ENCODE measurements around the gene PODXL2.

The PODXL2 gene

GRCh38 chr3:127655641-127656040, 26.7 kb downstream of the PODXL2 start:
- DNase-seq (ENCODE audit: low spot score) = no peak

GRCh38 chr3:127656906-127657305, 27.9 kb downstream of the PODXL2 start:
- no peak for DNase-seq (ENCODE audit: low spot score)

GRCh38 chr3:127658234-127658633, 29.2 kb downstream of the PODXL2 start:
- no peak for DNase-seq (ENCODE audit: low spot score)

DNA sequence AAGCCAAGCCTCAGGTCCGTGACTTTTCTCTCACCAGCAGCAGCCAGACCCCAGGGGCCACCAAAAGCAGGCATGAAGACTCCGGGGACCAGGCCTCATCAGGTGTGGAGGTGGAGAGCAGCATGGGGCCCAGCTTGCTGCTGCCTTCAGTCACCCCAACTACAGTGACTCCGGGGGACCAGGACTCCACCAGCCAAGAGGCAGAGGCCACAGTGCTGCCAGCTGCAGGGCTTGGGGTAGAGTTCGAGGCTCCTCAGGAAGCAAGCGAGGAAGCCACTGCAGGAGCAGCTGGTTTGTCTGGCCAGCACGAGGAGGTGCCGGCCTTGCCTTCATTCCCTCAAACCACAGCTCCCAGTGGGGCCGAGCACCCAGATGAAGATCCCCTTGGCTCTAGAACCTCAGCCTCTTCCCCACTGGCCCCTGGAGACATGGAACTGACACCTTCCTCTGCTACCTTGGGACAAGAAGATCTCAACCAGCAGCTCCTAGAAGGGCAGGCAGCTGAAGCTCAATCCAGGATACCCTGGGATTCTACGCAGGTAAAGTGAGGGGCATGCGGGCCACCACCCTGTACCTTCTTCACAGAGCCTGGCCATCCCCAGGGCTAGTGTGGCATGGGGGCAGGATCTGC, 31.8 kb downstream of the PODXL2 start:
- DNase-seq (ENCODE audit: low spot score) = no peak

DNA sequence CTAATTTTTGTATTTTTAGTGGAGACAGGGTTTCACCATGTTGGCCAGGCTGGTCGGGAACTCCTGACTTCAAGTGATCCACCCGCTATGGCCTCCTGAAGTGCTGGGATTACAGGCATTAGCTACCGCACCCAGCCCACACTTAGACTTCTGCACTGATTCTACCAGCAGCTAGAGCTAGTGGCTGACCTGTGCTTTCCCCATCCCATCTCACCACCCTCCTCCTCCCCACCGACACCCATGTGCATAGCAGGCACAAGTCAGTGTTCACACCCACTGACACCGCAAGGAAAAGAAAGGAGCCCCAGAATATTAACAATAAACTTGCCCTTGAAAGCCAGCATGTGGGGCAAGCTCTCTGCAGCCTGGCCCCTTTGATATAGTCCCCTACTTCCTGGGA, 32.6 kb downstream of the PODXL2 start:
- no peak for DNase-seq (ENCODE audit: low spot score)

GRCh38 chr3:127662001-127662469, 33.0 kb downstream of the PODXL2 start:
- no peak for DNase-seq (ENCODE audit: low spot score)

DNA sequence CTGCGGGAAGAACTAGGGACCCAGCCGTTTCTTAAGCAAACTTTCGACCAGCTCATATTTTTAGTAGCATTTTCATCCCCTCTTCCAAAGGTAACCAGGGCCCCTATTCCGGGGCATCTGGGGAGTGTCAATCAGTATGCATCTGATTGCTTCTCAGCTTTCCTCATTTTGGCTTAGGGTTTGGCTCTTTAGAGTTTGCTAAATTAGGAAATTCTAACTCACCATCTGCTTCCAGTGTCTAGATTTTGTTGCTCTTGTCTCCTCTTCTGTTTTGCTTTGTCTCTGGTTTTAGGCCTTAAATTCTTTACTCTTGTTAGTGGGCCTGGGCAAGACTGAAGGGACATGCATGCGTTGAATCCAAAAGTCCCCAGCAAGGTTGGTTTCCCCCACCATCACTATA, 34.2 kb downstream of the PODXL2 start:
- no peak for DNase-seq (ENCODE audit: low spot score)

GRCh38 chr3:127665165-127665564, 36.2 kb downstream of the PODXL2 start:
- no peak for DNase-seq (ENCODE audit: low spot score)

- no peak for DNase-seq (ENCODE audit: low spot score)
These were observed 36.6 kb downstream of the PODXL2 start for GRCh38 chr3:127665586-127665985.

DNA sequence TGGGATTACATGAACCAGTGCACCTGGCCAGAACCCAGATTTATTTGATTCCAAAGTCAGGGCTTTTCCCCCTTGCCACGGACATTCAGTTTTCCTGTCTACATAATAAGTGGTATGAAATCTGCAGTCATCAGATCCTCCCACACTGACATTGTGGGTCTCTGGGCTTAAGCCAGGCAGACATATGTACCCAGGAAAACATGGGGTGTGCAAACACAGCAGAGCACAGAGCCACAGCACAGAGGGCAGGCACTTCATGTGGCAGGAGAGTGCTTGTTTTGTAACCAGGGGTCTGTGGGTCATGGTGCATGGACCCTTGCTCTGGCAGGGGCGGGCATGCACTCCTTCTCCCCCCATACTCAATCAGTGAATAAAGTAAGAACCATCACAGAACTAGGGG, 37.7 kb downstream of the PODXL2 start:
- no peak for DNase-seq (ENCODE audit: low spot score)

DNA sequence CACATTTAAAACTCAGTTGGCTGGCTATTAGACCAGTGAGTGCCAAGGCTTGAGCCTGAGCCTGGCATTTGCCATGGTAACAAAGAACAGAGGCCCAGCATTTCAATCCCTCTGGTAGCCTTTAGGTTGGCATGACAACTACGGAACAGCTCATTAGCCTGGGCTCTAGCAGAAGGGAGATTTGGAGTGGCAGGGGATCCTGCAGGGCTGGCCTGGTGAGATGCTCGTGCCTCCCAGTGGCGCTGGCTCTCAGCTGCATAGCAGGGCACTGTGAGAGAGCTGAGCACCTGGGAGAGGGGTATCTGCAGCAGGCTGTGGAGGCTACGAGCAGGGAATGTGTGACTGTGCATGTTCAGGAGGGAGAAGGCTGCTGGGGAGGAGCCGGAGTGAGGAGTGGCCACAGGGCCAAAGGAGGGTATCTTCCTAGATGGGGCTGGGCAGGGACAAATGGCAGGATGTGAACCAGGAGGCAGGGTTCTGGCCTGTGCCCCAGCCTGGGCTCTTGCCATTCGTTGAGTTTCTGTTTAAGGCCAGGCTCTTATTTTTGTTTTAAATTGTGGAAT, 38.2 kb downstream of the PODXL2 start:
- peak; percentile 37 for DNase-seq (ENCODE audit: low spot score)

DNA sequence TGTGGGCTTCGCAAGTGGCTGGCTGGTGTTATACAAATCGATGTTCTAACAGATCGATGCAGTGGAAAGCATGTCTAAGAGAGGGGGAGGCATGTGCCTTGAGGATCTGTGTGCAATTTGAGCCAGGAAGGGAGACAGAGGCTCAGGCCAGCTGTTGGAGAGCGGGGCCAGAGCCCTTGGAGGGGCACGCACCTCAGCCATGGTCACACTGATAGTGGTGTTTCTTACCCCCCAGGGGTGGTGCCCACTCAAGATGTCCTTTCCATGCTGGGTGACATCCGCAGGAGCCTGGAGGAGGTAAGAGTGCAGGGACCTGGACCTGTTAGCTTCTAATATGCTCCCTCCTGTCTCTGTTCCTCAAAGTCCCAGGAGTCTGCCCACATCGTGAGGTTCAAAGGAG, 39.9 kb downstream of the PODXL2 start:
- no peak for DNase-seq (ENCODE audit: low spot score)

DNA sequence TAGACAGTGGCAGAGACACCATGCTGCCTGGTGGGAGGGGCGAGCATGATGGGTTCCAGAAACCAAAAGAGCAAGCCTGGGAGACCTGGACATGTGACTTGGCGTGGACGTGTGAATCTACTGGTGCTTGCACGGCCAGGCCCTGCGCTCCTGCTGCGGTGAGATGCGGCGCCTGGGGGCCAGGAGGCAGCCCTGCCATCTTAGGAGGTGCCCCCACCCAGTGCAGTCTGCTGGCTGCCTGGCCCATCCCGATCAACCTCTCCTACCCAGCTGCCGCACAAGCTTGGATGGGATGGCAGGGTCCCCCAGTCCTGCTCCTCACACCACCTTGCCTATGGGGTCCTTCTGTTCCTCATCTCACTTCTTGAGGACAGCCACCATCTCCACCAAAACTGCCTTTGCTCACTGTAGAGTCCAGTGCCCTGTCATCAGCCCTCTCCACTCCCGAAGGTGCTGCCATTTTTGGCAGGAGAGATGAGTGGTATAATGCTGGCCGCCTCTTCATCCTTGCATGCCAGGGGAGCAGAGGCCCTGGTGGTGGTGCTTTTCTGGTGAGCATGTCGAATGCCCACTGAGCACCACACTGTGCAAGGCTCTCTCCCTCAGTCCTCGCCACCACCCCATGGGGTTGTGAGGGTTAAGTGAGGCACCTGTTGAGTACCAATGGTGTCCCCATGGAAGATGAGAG, 40.7 kb downstream of the PODXL2 start:
- DNase-seq (ENCODE audit: low spot score) = no peak

- DNase-seq (ENCODE audit: low spot score) = no peak
These were observed 41.2 kb downstream of the PODXL2 start for GRCh38 chr3:127670229-127670559.

DNA sequence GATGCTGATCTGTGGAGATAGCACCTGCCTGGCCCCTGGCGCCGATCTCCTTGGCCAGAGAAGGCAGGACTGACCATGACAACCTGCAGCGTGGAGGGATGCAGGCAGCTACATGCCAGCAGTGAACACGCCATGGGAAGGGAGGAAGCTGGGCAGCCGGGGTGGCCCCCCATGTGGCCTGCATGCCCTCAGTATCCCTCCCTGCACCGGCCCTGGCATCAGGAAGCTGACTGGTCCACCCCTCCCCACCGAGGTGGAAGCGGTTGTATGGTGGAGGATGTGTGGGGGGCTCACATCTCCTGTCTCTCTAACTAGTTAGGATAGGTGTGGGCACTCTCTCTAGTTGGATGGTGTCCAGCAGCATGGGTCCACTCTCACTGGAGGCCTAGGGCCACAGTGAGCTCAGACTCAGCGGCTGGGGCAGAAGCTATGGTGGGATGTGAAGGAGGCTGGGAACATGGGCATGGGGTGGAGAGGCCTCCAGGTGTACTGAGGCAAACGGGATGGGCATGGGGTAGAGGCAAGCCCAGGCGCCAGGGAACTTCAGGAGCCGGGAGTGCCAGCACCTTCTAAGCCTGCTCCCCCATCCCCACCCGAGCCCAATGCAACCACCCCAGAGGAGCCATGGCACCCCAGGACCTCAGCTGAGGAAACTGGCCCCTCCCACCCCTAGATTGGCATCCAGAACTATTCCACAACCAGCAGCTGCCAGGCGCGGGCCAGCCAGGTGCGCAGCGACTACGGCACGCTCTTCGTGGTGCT, 42.0 kb downstream of the PODXL2 start:
- DNase-seq (ENCODE audit: low spot score) = peak; percentile 44

DNA sequence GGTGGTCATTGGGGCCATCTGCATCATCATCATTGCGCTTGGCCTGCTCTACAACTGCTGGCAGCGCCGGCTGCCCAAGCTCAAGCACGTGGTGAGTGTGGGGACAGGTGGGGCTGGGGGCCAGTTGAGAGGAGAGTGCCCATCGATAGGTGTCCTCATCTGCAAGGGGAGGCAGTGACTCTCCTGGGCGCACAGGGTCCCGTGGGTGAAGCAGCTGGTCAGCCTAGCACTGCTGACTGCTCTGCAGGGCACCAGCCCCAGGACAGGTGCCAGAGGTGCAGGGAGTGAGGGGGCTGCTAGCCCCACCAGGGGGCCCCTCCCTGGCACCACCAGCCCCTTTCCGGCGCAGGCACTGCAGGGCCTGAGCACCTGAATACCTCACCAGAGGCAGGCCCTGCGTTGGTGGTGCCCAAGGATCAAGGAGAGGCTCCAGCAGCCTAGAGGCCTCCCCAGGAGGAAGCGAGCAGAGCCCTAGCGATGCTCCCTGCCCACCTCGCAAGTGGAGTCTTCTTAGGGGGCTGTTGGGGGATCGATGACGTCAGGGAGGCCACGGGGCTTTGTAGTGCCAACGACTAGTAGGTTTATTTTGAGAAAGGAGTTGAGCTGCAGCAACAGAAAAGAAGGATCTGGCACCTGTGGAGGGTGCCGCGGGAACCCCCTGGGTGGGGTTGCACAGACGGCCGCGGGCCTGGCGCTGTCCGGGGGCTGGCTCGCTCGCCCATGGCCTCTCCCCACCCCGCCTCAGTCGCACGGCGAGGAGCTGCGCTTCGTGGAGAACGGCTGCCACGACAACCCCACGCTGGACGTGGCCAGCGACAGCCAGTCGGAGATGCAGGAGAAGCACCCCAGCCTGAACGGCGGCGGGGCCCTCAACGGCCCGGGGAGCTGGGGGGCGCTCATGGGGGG, 42.8 kb downstream of the PODXL2 start:
- peak; percentile 47 for DNase-seq (ENCODE audit: low spot score)

DNA sequence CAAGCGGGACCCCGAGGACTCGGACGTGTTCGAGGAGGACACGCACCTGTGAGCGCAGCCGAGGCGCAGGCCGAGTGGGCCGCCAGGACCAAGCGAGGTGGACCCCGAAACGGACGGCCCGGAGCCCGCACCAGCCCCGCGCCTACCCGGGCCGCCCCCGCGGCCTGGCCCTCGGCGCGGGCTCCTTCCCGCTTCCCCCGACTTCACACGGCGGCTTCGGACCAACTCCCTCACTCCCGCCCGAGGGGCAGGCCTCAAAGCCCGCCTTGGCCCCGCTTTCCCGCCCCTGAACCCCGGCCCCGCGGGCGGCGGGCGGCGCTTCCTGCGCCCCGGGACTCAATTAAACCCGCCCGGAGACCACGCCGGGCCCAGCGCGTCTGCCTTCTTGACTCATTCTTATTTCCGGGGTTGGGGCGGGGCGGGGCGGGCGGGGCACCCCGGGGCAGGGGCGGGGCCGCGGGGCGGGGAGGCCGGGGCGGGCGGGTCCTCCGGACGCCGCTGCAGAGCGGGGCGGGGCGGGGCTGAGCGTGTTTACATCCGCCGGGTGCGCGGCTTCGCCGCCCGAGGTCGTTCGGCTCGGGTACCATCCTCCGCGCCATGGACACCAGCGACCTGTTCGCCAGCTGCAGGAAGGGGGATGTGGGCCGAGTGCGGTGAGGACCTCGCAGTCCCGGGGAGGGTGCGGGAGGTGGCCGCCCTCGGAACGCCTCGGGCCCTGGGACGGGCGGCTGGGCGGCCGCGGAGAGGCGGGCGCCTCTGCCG, 43.6 kb downstream of the PODXL2 start, which contains the start of gene ABTB1:
Gene ABTB1, plus strand, starts transcription at position 524 of the 762 bp plus-strand sequence. Its CDS starts 74 bp downstream, at position 598.
- peak; percentile 88 for DNase-seq (ENCODE audit: low spot score)

DNA sequence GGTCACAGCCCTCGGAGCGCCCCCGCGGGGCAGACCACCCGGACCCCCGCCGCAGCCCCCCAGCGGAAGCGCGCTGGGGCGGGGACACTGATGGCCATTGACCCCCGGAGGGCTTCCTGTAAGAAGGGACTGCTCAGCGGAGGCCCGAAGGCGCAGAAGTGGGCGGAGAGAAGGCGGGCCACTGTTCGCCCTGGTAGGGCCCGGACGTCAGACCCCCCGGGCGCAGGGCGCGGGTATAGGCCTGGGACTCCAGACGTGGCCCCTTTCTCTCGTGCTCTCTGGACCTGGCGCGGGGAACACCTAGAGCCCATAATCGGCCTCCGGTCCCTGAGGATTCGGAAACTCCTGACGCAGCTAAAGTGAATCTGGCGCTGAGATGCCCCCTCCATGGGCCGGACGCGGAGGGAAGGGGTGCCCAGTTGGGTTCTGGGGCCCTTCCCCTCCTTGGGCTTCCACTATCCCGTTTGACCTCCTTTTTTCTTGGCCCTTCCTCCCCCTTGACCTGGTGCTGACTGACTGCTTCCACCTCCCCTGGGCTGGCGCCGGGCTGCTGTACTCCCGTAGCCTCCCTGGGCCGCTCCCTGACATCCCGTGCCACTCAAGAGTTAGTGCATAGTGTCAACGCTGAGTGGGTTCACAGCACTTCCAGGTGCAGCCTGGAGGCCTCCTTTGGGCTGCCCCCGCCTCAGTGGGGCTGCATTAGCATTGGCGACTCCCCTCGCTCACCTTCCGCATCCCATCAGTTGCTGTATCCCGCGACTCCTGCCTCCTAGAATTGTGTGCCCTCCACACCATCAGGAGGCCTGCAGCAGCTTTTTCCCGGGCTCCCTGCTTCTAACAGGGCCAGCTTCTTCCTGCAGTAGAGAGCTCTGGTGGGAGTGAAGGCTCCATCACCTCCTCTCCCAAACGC, 44.5 kb downstream of the PODXL2 start:
- no peak for DNase-seq (ENCODE audit: low spot score)

DNA sequence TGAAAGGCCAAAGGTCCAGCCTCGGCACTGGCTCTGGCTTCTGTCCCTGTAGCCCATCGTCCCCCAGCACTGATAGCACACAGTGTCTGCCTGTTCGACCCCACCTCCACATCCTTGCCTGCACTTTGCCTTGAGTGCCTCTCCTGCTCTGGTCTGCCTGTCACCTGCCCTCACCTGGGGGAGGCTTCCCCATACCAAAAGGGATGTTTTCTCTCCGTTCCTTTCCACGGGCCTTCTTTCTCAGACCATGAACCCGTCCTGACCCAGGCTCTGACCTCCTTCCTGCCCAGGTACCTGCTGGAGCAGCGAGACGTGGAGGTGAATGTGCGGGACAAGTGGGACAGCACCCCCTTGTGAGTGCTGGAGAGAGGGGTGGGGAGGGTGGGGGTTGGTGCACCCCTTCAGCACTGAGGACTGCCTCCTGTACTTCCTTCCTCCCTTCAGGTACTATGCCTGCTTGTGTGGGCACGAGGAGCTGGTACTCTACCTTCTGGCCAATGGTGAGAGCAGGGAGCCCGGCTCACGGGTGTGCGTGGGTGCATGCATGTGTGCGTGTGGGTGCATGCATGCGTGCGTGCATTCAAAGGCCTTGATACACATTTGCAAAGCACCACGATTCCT, 45.2 kb downstream of the PODXL2 start:
- DNase-seq (ENCODE audit: low spot score) = no peak
